ENCODE data around the gene IFNG-AS1. TPM values are rescaled to one million over a fixed set of nuclear protein-coding genes. Genes with fewer than 3 reads are reported as not detected.

Gene IFNG-AS1
- total RNA-seq, result under 1 TPM in 1 of 2 experiments, not detected in 1; 0.21 TPM

DNA sequence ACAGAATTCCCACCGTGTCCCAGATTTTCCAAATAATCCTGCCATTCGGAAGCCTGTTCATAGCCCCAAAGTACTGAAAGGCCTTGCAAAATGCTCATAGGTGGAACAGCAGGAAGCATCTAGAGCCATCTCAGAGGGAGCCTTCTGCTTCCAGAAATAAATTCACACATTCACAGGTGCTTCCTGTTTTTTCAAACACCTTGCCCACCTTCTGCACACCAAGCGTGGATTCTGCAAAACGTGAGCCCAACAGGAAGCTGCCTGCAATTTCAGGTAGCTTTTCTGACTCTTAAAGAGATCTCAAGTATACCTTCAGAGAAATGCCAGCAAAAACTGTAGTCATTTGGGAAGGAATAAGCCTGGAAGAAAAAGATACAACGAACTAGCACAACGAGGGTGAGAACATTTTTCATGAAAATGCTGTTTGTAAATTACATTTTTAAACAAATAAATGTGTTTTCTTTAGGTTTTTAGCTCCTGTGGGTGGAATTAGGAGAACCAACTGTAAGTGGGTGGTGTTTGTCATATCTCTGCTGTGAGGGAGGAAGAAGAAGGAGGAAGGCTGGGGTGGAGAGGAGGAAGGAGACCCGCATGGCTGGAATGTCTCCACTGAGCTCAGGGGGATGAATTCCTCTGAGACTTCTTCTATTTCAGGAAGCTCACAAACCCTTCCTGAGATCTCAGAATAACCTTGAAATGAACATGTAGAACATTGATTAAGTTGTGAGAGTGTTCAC lies at the start of gene IFNG-AS1:
TSS of gene IFNG-AS1 (plus strand) at position 264 of the 737 bp plus-strand sequence.
- CTCF ChIA-PET, result interaction anchor here (0.6 to 2.9 kb wide), 5 partner anchors 10 to 264 kb away, joined by 3 to 8 read pairs (median 3); partner anchors contain the start of gene IL22
- peak within 1 kb of the TSS; percentile 4 for H3K27ac Mint-ChIP-seq

GRCh38 chr12:67939611-67940010 lies 49.6 kb upstream of the IFNG-AS1 start:
- no peak for ATAC-seq
- DNase-seq, result no peak
- Mint-ChIP-seq H3K27me3 (ENCODE audit: low read depth) (peaks cover 7% of the 10 kb centered on the region), H3K4me1 (ENCODE audit: low read depth) (no peaks in the 10 kb centered on the region), H3K27ac (no peak overlapping the region), H3K36me3 (ENCODE audit: low read depth) (no peaks in the 10 kb centered on the region), H3K4me3 (no peak overlapping the region), H3K9me3 (ENCODE audit: insufficient read depth) (no peaks in the 10 kb centered on the region)
- ChIA-PET CTCF (interaction anchor here (1.0 to 7.3 kb wide), 3 partner anchors 12 to 584 kb away, joined by 3 to 110 read pairs (median 3); no protein-coding TSS in a partner anchor), POLR2A (no interaction called here)

More for the DNA sequence above, at the start of gene IFNG-AS1:
- H3K36me3 Mint-ChIP-seq (ENCODE audit: low read depth), result peaks cover 2% of the 10 kb centered on the region
- POLR2A ChIA-PET, result no interaction called here
- no peak for ATAC-seq
- peak within 1 kb of the TSS; percentile 12 for H3K4me3 Mint-ChIP-seq
- no peak for DNase-seq
- no peaks in the 10 kb centered on the region for H3K9me3 Mint-ChIP-seq (ENCODE audit: insufficient read depth)
- peaks cover 17% of the 10 kb centered on the region for H3K4me1 Mint-ChIP-seq (ENCODE audit: low read depth)
- no peaks in the 10 kb centered on the region for H3K27me3 Mint-ChIP-seq (ENCODE audit: low read depth)

- Mint-ChIP-seq H3K9me3 (ENCODE audit: insufficient read depth) (no peaks in the 10 kb centered on the region), H3K36me3 (ENCODE audit: low read depth) (no peaks in the 10 kb centered on the region), H3K27ac (no peak overlapping the region), H3K27me3 (ENCODE audit: low read depth) (peaks cover 7% of the 10 kb centered on the region), H3K4me3 (no peak overlapping the region), H3K4me1 (ENCODE audit: low read depth) (no peaks in the 10 kb centered on the region)
- ChIA-PET CTCF (interaction anchor here (0.8 to 7.3 kb wide), 6 partner anchors 13 to 780 kb away, joined by 3 to 110 read pairs (median 4); no protein-coding TSS in a partner anchor), POLR2A (no interaction called here)
- DNase-seq (no peak), ATAC-seq (no peak)
Measured at GRCh38 chr12:67940780-67941243, 48.4 kb upstream of the IFNG-AS1 start.

GRCh38 chr12:67942724-67943123 lies 46.5 kb upstream of the IFNG-AS1 start:
- no peak for DNase-seq
- Mint-ChIP-seq H3K4me1 (ENCODE audit: low read depth) (no peaks in the 10 kb centered on the region), H3K36me3 (ENCODE audit: low read depth) (no peaks in the 10 kb centered on the region), H3K4me3 (no peak overlapping the region), H3K9me3 (ENCODE audit: insufficient read depth) (no peaks in the 10 kb centered on the region), H3K27me3 (ENCODE audit: low read depth) (peaks cover 9% of the 10 kb centered on the region), H3K27ac (no peak overlapping the region)
- ChIA-PET CTCF (interaction anchor here (0.6 to 7.3 kb wide), 44 partner anchors 9 to 781 kb away, joined by 3 to 110 read pairs (median 3); no protein-coding TSS in a partner anchor), POLR2A (no interaction called here)
- ATAC-seq, result no peak

- peak; percentile 82 for ATAC-seq
- DNase-seq, result peak; percentile 80
- Mint-ChIP-seq H3K4me3 (no peak overlapping the region), H3K36me3 (ENCODE audit: low read depth) (no peaks in the 10 kb centered on the region), H3K27me3 (ENCODE audit: low read depth) (peaks cover 9% of the 10 kb centered on the region), H3K27ac (no peak overlapping the region), H3K9me3 (ENCODE audit: insufficient read depth) (no peaks in the 10 kb centered on the region), H3K4me1 (ENCODE audit: low read depth) (no peaks in the 10 kb centered on the region)
- CTCF ChIA-PET, result interaction anchor here (0.6 to 7.3 kb wide), 43 partner anchors 8 to 782 kb away, joined by 3 to 110 read pairs (median 3); no protein-coding TSS in a partner anchor
- POLR2A ChIA-PET, result no interaction called here
Measured at GRCh38 chr12:67943141-67943892, 45.9 kb upstream of the IFNG-AS1 start.

GRCh38 chr12:67944093-67944492 lies 45.2 kb upstream of the IFNG-AS1 start:
- Mint-ChIP-seq H3K9me3 (ENCODE audit: insufficient read depth) (no peaks in the 10 kb centered on the region), H3K36me3 (ENCODE audit: low read depth) (no peaks in the 10 kb centered on the region), H3K4me1 (ENCODE audit: low read depth) (no peaks in the 10 kb centered on the region), H3K27ac (no peak overlapping the region), H3K4me3 (no peak overlapping the region), H3K27me3 (ENCODE audit: low read depth) (peaks cover 9% of the 10 kb centered on the region)
- CTCF ChIA-PET, result interaction anchor here (7.3 kb wide), 1 partner anchor 589 kb away, joined by 110 read pairs; no protein-coding TSS in a partner anchor
- POLR2A ChIA-PET, result no interaction called here
- no peak for ATAC-seq
- DNase-seq, result no peak

GRCh38 chr12:67952787-67953186 lies 36.5 kb upstream of the IFNG-AS1 start:
- Mint-ChIP-seq H3K36me3 (ENCODE audit: low read depth) (no peaks in the 10 kb centered on the region), H3K27ac (no peak overlapping the region)
- POLR2A ChIA-PET, result no interaction called here

DNA sequence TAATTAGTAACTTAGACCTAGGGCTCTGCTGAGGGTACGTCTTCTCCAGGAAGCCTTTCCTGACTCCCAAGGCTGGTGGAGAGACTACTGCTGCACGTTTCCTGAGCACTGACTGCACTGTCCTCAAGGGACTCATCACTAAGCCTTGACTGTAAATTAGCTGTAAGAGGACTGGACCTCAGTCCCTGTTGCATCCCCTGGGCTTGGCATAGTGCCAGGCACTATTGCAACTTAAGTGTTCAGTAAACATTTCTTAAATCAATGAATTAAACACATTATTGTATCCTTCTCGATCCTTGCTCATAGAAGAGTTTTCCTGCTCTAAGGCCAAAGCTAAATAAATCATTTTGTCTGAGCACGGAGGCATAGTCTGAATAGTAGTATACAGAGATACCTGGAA lies 31.9 kb upstream of the IFNG-AS1 start:
- H3K27me3 Mint-ChIP-seq (ENCODE audit: low read depth), result no peaks in the 10 kb centered on the region
- H3K4me1 Mint-ChIP-seq (ENCODE audit: low read depth), result no peaks in the 10 kb centered on the region
- no peak overlapping the region for H3K27ac Mint-ChIP-seq
- H3K4me3 Mint-ChIP-seq, result no peak overlapping the region
- POLR2A ChIA-PET, result no interaction called here
- H3K9me3 Mint-ChIP-seq (ENCODE audit: insufficient read depth), result no peaks in the 10 kb centered on the region
- CTCF ChIA-PET, result interaction anchor here (0.7 to 2.2 kb wide), 2 partner anchors 14 to 603 kb away, joined by 3 to 6 read pairs; no protein-coding TSS in a partner anchor
- ATAC-seq (no peak), DNase-seq (no peak)
- H3K36me3 Mint-ChIP-seq (ENCODE audit: low read depth), result no peaks in the 10 kb centered on the region

More at GRCh38 chr12:67952787-67953186, 36.5 kb upstream of the IFNG-AS1 start:
- Mint-ChIP-seq H3K4me3 (no peak overlapping the region), H3K9me3 (ENCODE audit: insufficient read depth) (no peaks in the 10 kb centered on the region), H3K27me3 (ENCODE audit: low read depth) (peaks cover 3% of the 10 kb centered on the region), H3K4me1 (ENCODE audit: low read depth) (no peaks in the 10 kb centered on the region)
- no peak for ATAC-seq
- CTCF ChIA-PET, result interaction anchor here (1.9 kb wide), 1 partner anchor 10 kb away, joined by 12 read pairs; no protein-coding TSS in a partner anchor
- no peak for DNase-seq

DNA sequence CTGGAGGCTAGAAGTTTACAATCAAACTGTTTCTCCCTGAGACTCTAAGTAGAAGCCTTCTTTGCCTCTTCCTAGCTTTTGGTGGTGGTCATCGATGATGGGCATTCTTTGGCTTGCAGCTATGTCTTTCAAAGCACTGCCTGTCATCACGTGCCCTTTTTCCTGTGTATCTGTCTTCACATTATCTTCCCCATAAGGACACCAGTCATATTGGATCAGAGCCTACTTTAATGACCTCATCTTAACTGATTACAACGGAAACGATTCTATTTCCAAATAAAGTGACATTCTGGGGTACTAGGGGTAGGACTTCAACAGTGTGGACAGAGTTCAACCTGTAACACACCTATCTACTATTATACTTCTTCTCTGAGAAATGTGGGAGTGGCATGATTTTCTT lies 31.1 kb upstream of the IFNG-AS1 start:
- H3K27me3 Mint-ChIP-seq (ENCODE audit: low read depth), result no peaks in the 10 kb centered on the region
- ChIA-PET POLR2A (no interaction called here), CTCF (no interaction called here)
- H3K36me3 Mint-ChIP-seq (ENCODE audit: low read depth), result no peaks in the 10 kb centered on the region
- no peak overlapping the region for H3K4me3 Mint-ChIP-seq
- no peaks in the 10 kb centered on the region for H3K4me1 Mint-ChIP-seq (ENCODE audit: low read depth)
- no peak for DNase-seq
- H3K9me3 Mint-ChIP-seq (ENCODE audit: insufficient read depth), result no peaks in the 10 kb centered on the region
- no peak overlapping the region for H3K27ac Mint-ChIP-seq
- no peak for ATAC-seq

GRCh38 chr12:67964456-67964855 lies 24.8 kb upstream of the IFNG-AS1 start:
- peaks cover 4% of the 10 kb centered on the region for H3K27me3 Mint-ChIP-seq (ENCODE audit: low read depth)
- ATAC-seq (no peak), DNase-seq (no peak)
- no peak overlapping the region for H3K4me3 Mint-ChIP-seq
- no peaks in the 10 kb centered on the region for H3K9me3 Mint-ChIP-seq (ENCODE audit: insufficient read depth)
- ChIA-PET POLR2A (no interaction called here), CTCF (interaction anchor here (1.0 to 1.3 kb wide), 2 partner anchors 22 to 658 kb away, joined by 3 to 4 read pairs; no protein-coding TSS in a partner anchor)
- H3K36me3 Mint-ChIP-seq (ENCODE audit: low read depth), result no peaks in the 10 kb centered on the region
- no peaks in the 10 kb centered on the region for H3K4me1 Mint-ChIP-seq (ENCODE audit: low read depth)
- no peak overlapping the region for H3K27ac Mint-ChIP-seq

DNA sequence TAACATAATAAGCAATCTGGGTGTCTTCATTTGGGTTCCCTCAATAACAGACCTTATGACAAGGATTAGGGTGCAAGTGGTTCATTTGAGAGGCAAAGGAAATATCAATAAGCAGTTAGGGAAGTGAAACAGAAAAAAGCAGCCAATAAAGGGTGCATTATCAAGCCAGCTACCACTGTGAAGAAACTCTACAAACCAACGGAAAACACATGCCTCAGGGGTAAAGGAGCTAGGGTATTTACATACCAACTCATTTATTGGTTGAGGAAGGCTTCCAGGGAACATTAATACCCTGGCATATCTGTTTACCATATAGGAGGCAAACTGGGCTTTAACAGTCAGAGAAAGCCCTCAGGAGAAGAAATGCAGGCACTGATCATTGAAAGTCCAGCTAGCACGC lies 22.7 kb upstream of the IFNG-AS1 start:
- DNase-seq, result no peak
- ATAC-seq, result no peak
- Mint-ChIP-seq H3K9me3 (ENCODE audit: insufficient read depth) (no peaks in the 10 kb centered on the region), H3K4me1 (ENCODE audit: low read depth) (no peaks in the 10 kb centered on the region), H3K27me3 (ENCODE audit: low read depth) (peaks cover 4% of the 10 kb centered on the region), H3K27ac (no peak overlapping the region), H3K36me3 (ENCODE audit: low read depth) (no peaks in the 10 kb centered on the region), H3K4me3 (no peak overlapping the region)
- ChIA-PET CTCF (no interaction called here), POLR2A (no interaction called here)

GRCh38 chr12:67968321-67968720 lies 20.9 kb upstream of the IFNG-AS1 start:
- POLR2A ChIA-PET, result no interaction called here
- Mint-ChIP-seq H3K27me3 (ENCODE audit: low read depth) (peaks cover 7% of the 10 kb centered on the region), H3K4me1 (ENCODE audit: low read depth) (no peaks in the 10 kb centered on the region), H3K27ac (no peak overlapping the region), H3K9me3 (ENCODE audit: insufficient read depth) (no peaks in the 10 kb centered on the region), H3K36me3 (ENCODE audit: low read depth) (no peaks in the 10 kb centered on the region), H3K4me3 (no peak overlapping the region)
- DNase-seq, result no peak
- no peak for ATAC-seq
- CTCF ChIA-PET, result no interaction called here
